IMR-90 (cell line): ENCODE results near the gene PTCHD4. TPM values are rescaled to one million over a fixed set of nuclear protein-coding genes. Genes with fewer than 3 reads are reported as not detected.

Source experiments
- ATAC-seq: fragments of 200-7000 bp; cut with Tn5 transposase; 2 replicates; pipeline ENCODE4 v1.9.1; 2020; ENCODE audit warnings: low read depth, mild to moderate bottlenecking, moderate library complexity
- BruUV-seq: library from RNA; stranded (reverse); fragments of 400-500 nt; replicated peaks from 2 replicates; lab custom pipeline; 2021; lab: Mats Ljungman, UMichigan
- CTCF ChIA-PET: fragments of 300-600 bp; formaldehyde crosslinking; extraction: SDS; loops from one replicate; lab custom pipeline; 2021; ENCODE audit warnings: antibody characterized with exemption; lab: Yijun Ruan, JAX
- POLR2A ChIA-PET: fragments of 300-600 bp; sonication (Branson Sonifier 250); formaldehyde crosslinking; loops from one replicate; lab custom pipeline; 2022; ENCODE audit warnings: antibody characterized with exemption; ENCODE audit not compliant: unreplicated experiment; lab: Charles Lee
- DNase-seq: peaks from one replicate; pipeline ENCODE4 v3.0.0; 2013
- H2AFZ ChIP-seq: replicated peaks from 2 replicates; pipeline ENCODE3; 2013; ENCODE audit warnings: low read length, mild to moderate bottlenecking; ENCODE audit not compliant: poor library complexity
- H2AK5ac ChIP-seq: 2 replicates; pipeline ENCODE4 v1.6.1; 2013; ENCODE audit warnings: low read depth, low read length, inconsistent platforms
- H2AK9ac ChIP-seq: replicated peaks from 2 replicates; pipeline ENCODE3; 2013; ENCODE audit warnings: mild to moderate bottlenecking, low read depth, low read length, moderate library complexity; ENCODE audit not compliant: poor library complexity
- H2BK120ac ChIP-seq: 2 replicates; pipeline ENCODE4 v1.6.1; 2013; ENCODE audit warnings: low read depth, low read length, inconsistent platforms
- H2BK15ac ChIP-seq: 3 replicates; pipeline ENCODE4 v1.6.1; 2013; ENCODE audit warnings: low read depth, low read length, inconsistent platforms
- H2BK20ac ChIP-seq: 2 replicates; pipeline ENCODE4 v1.6.1; 2013; ENCODE audit warnings: low read depth, mild to moderate bottlenecking, inconsistent platforms, low read length, moderate library complexity
- H2BK5ac ChIP-seq: 2 replicates; pipeline ENCODE4 v1.6.1; 2013; ENCODE audit warnings: mild to moderate bottlenecking, low read depth, low read length, inconsistent platforms; ENCODE audit not compliant: poor library complexity, severe bottlenecking
- H3K14ac ChIP-seq: replicated peaks from 2 replicates; pipeline ENCODE4 v1.6.1; 2013; ENCODE audit warnings: low read depth, low read length, inconsistent platforms
- H3K18ac ChIP-seq: 2 replicates; pipeline ENCODE4 v1.6.1; 2013; ENCODE audit warnings: low read depth, low read length, control low read depth
- H3K23ac ChIP-seq: 2 replicates; pipeline ENCODE4 v1.6.1; 2013; ENCODE audit warnings: low read depth, low read length, inconsistent platforms
- H3K27ac ChIP-seq: 2 replicates; pipeline ENCODE4 v1.5.1; 2013; ENCODE audit warnings: mild to moderate bottlenecking, control low read depth, low read length; ENCODE audit not compliant: insufficient read depth
- H3K27me3 ChIP-seq: 2 replicates; pipeline ENCODE4 v1.6.1; 2013; ENCODE audit warnings: low read length; ENCODE audit not compliant: control insufficient read depth, insufficient read depth
- H3K36me3 ChIP-seq: 2 replicates; pipeline ENCODE4 v1.6.1; 2013; ENCODE audit warnings: low read length, mixed read lengths; ENCODE audit not compliant: control insufficient read depth, insufficient read depth
- H3K4ac ChIP-seq: 2 replicates; pipeline ENCODE4 v1.6.1; 2013; ENCODE audit warnings: low read depth, low read length, inconsistent platforms
- H3K4me1 ChIP-seq: 2 replicates; pipeline ENCODE4 v1.6.1; 2013; ENCODE audit warnings: low read length, mixed read lengths; ENCODE audit not compliant: control insufficient read depth, insufficient read depth
- H3K4me2 ChIP-seq: 2 replicates; pipeline ENCODE4 v1.6.1; 2013; ENCODE audit warnings: low read depth, mild to moderate bottlenecking, control low read depth, low read length, moderate library complexity
- H3K4me3 ChIP-seq: 2 replicates; pipeline ENCODE4 v1.5.1; 2013; ENCODE audit warnings: low read depth, mild to moderate bottlenecking, control low read depth, low read length, moderate library complexity; ENCODE audit not compliant: insufficient read depth
- H3K56ac ChIP-seq: 2 replicates; pipeline ENCODE4 v1.6.1; 2013; ENCODE audit warnings: low read length, inconsistent platforms; ENCODE audit not compliant: insufficient read depth; ENCODE audit errors: extremely low read depth
- H3K79me1 ChIP-seq, 2 experiments: 2 replicates each; pipeline ENCODE4 v1.6.1; 2013; ENCODE audit warnings: low read length in 2 of 2, inconsistent platforms in 1 of 2, low read depth in 1 of 2
- H3K9ac ChIP-seq: 2 replicates; pipeline ENCODE4 v1.6.1; 2013; ENCODE audit warnings: low read depth, low read length, control low read depth
- H3K9me1 ChIP-seq: 2 replicates; pipeline ENCODE4 v1.6.1; 2013; ENCODE audit warnings: low read length, inconsistent platforms; ENCODE audit not compliant: insufficient read depth
- H3K9me3 ChIP-seq: 2 replicates; pipeline ENCODE4 v1.6.1; 2013; ENCODE audit warnings: low read length; ENCODE audit not compliant: control insufficient read depth, insufficient read depth
- H4K20me1 ChIP-seq: 2 replicates; pipeline ENCODE4 v1.6.1; 2013; ENCODE audit warnings: low read length, inconsistent platforms; ENCODE audit not compliant: insufficient read depth
- H4K5ac ChIP-seq: 2 replicates; pipeline ENCODE4 v1.6.1; 2013; ENCODE audit warnings: mild to moderate bottlenecking, low read depth, low read length, control low read depth
- H4K8ac ChIP-seq, 2 experiments: 2 replicates each; pipeline ENCODE4 v1.6.1; 2013; ENCODE audit warnings: low read depth in 2 of 2, low read length in 2 of 2, control low read depth in 1 of 2, inconsistent platforms in 1 of 2
- H4K91ac ChIP-seq: 2 replicates; pipeline ENCODE4 v1.6.1; 2013; ENCODE audit warnings: low read depth, low read length, inconsistent platforms; ENCODE audit not compliant: insufficient read depth
- BHLHE40 ChIP-seq: fragments of 150-350 bp; IDR thresholded peaks from 2 replicates; pipeline ENCODE4 v1.6.1; 2016; ENCODE audit warnings: mild to moderate bottlenecking, low read depth, low read length
- CEBPB ChIP-seq: IDR thresholded peaks from 2 replicates; pipeline ENCODE4 v1.6.1; 2012; ENCODE audit warnings: low read depth, low read length, improper control_type of control experiment
- CHD1 ChIP-seq: IDR thresholded peaks from 2 replicates; pipeline ENCODE4 v1.6.1; 2012; ENCODE audit warnings: low read depth, low read length, improper control_type of control experiment
- FOS ChIP-seq: fragments of 150-350 bp; IDR thresholded peaks from 2 replicates; pipeline ENCODE4 v1.6.1; 2016; ENCODE audit warnings: low read depth, low read length
- MAFK ChIP-seq: IDR thresholded peaks from 2 replicates; pipeline ENCODE4 v1.6.1; 2012; ENCODE audit warnings: low read depth, low read length, improper control_type of control experiment
- MAZ ChIP-seq: IDR thresholded peaks from 2 replicates; pipeline ENCODE4 v1.6.1; 2012; ENCODE audit warnings: low read depth, mild to moderate bottlenecking, low read length, improper control_type of control experiment, moderate library complexity, borderline replicate concordance
- MXI1 ChIP-seq: IDR thresholded peaks from 2 replicates; pipeline ENCODE4 v1.6.1; 2012; ENCODE audit warnings: low read depth, mild to moderate bottlenecking, low read length, moderate library complexity, borderline replicate concordance
- NFE2L2 ChIP-seq: fragments of 150-350 bp; IDR thresholded peaks from 2 replicates; pipeline ENCODE4 v1.6.1; 2016; ENCODE audit warnings: low read depth, mild to moderate bottlenecking, low read length
- POLR2A ChIP-seq: IDR thresholded peaks from 2 replicates; pipeline ENCODE4 v1.6.1; 2012; ENCODE audit warnings: mild to moderate bottlenecking, low read depth, low read length
- RAD21 ChIP-seq: IDR thresholded peaks from 2 replicates; pipeline ENCODE4 v1.6.1; 2012; ENCODE audit warnings: low read length, improper control_type of control experiment
- RCOR1 ChIP-seq: IDR thresholded peaks from 2 replicates; pipeline ENCODE4 v1.6.1; 2012; ENCODE audit warnings: mild to moderate bottlenecking, low read length, improper control_type of control experiment; ENCODE audit not compliant: insufficient replicate concordance
- RFX5 ChIP-seq: IDR thresholded peaks from 2 replicates; pipeline ENCODE4 v1.8.0; 2012; ENCODE audit warnings: low read depth, mild to moderate bottlenecking, low read length, moderate library complexity
- SMC3 ChIP-seq: fragments of 150-350 bp; IDR thresholded peaks from 2 replicates; pipeline ENCODE4 v1.6.1; 2016; ENCODE audit warnings: low read depth, mild to moderate bottlenecking, antibody characterized with exemption, low read length, moderate library complexity
- WGBS, 2 experiments: methylation state at CpG; one replicate each; pipeline versions ENCODE4 v1.1.5 to v1.1.7; 2013; ENCODE audit warnings: missing lambda C conversion rate in 2 of 2; ENCODE audit not compliant: insufficient read length in 1 of 2; ENCODE audit errors: extremely low coverage in 2 of 2; 5-methylcytosine and 5-hydroxymethylcytosine counted together
- dilution Hi-C: fragments of 300-500 bp; cut with HindIII; formaldehyde crosslinking; loops from one replicate; pipeline ENCODE4 v1.14.3; 2018; ENCODE audit warnings: low sequenced_read_pairs; ENCODE audit not compliant: unreplicated experiment
- in situ Hi-C: fragments of 300-500 bp; cut with MboI; formaldehyde crosslinking; loops from 3 replicates; pipeline ENCODE4 v1.14.3; 2019; ENCODE audit warnings: low sequenced_read_pairs, inconsistent platforms, mixed read lengths
- intact Hi-C: fragments of 100-400 bp; cut with micrococcal nuclease; formaldehyde crosslinking; loops from 2 replicates; pipeline ENCODE4 v1.10.0; 2022
- polyA plus RNA-seq, 3 experiments: library from polyadenylated mRNA; depleted of rRNA; stranded (reverse); fragments of >200 nt; gene quantifications; 2 replicates each; pipeline ENCODE4 v1.2.3, GENCODE V29; 2012; ENCODE audit warnings: low replicate concordance in 1 of 3
- total RNA-seq: library from RNA; depleted of rRNA; stranded (reverse); fragments of >200 nt; gene quantifications from 2 replicates; pipeline ENCODE4 v1.2.3, GENCODE V29; 2012
- TF ChIP-seq, protein P1 (sequence below): fragments of 150-350 bp; IDR thresholded peaks from 2 replicates; pipeline ENCODE4 v1.6.1; 2016; ENCODE audit warnings: low read depth, mild to moderate bottlenecking, low read length, moderate library complexity, borderline replicate concordance
- TF ChIP-seq, protein P2 (sequence below): conservative IDR thresholded peaks from 2 replicates; pipeline ENCODE4 v1.5.1; 2012; ENCODE audit warnings: mild to moderate bottlenecking, low read depth, low read length, improper control_type of control experiment
- TF ChIP-seq, protein P3 (sequence below): fragments of 150-350 bp; IDR thresholded peaks from 2 replicates; pipeline ENCODE4 v1.6.1; 2017; ENCODE audit warnings: mild to moderate bottlenecking, antibody characterized with exemption, low read length, low read depth

PTCHD4 gene
- total and polyA plus RNA-seq, 2 of the 4 experiments (the other 2 are of a cell fraction) = 0.53 to 0.72 TPM

DNA sequence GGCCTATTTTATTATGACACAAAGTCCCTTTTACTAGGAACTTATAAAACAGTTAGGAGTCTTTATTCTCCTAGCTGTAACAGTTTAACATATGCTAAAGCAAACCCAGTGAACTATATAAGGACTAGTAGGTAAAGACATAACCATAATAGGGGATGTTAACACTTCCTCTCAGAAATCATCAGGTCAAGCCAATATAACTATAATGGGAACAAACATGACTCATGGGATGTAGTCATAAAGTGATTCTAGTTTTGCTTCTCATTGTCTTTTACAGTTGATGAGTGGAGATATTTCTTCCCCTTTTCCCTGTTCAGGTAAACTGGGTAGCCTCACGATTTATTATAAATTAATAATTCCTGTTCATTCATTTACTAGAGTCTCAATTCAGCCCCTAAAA lies 9.7 kb downstream of the PTCHD4 start:
- DNase-seq (no peak), ATAC-seq (no peak)
- no peak overlapping the region for H3K4me2 ChIP-seq
- POLR2A ChIA-PET = no interaction called here
- no TSS peak for BruUV-seq
- no peak overlapping the region for H3K23ac ChIP-seq
- no peaks in the 10 kb centered on the region for H3K36me3 ChIP-seq
- H2AFZ ChIP-seq = no peak overlapping the region
- H2BK120ac ChIP-seq = no peak overlapping the region
- intact Hi-C loops (no loop called here), dilution Hi-C loops (no loop called here), in situ Hi-C loops (no loop called here)
- no peak overlapping the region for H4K91ac ChIP-seq
- no CpG with 5 or more reads among the region's 1 CpG for WGBS, 2 experiments
- no peaks in the 10 kb centered on the region for H4K20me1 ChIP-seq
- no peak overlapping the region for H3K4ac ChIP-seq
- no peak overlapping the region for H2BK20ac ChIP-seq
- H4K5ac ChIP-seq = no peak overlapping the region
- H2AK9ac ChIP-seq = no peak overlapping the region
- H2BK15ac ChIP-seq = no peak overlapping the region
- H3K9me3 ChIP-seq = no peaks in the 10 kb centered on the region
- no peaks in the 10 kb centered on the region; the same call in 1 of the 2 replicates for H3K4me1 ChIP-seq
- no peak overlapping the region for H4K8ac ChIP-seq
- CTCF ChIA-PET = no interaction called here
- H2BK5ac ChIP-seq = no peak overlapping the region
- TF ChIP-seq, protein P1, sequence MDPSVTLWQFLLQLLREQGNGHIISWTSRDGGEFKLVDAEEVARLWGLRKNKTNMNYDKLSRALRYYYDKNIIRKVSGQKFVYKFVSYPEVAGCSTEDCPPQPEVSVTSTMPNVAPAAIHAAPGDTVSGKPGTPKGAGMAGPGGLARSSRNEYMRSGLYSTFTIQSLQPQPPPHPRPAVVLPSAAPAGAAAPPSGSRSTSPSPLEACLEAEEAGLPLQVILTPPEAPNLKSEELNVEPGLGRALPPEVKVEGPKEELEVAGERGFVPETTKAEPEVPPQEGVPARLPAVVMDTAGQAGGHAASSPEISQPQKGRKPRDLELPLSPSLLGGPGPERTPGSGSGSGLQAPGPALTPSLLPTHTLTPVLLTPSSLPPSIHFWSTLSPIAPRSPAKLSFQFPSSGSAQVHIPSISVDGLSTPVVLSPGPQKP = no peak
- TF ChIP-seq NFE2L2 = no peak
- TF ChIP-seq RFX5 = no peak
- no peak for TF ChIP-seq BHLHE40
- no peak for TF ChIP-seq MAZ
- TF ChIP-seq SMC3 = no peak
- TF ChIP-seq, protein P2, sequence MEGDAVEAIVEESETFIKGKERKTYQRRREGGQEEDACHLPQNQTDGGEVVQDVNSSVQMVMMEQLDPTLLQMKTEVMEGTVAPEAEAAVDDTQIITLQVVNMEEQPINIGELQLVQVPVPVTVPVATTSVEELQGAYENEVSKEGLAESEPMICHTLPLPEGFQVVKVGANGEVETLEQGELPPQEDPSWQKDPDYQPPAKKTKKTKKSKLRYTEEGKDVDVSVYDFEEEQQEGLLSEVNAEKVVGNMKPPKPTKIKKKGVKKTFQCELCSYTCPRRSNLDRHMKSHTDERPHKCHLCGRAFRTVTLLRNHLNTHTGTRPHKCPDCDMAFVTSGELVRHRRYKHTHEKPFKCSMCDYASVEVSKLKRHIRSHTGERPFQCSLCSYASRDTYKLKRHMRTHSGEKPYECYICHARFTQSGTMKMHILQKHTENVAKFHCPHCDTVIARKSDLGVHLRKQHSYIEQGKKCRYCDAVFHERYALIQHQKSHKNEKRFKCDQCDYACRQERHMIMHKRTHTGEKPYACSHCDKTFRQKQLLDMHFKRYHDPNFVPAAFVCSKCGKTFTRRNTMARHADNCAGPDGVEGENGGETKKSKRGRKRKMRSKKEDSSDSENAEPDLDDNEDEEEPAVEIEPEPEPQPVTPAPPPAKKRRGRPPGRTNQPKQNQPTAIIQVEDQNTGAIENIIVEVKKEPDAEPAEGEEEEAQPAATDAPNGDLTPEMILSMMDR = no peak
- no peak for TF ChIP-seq CHD1
- no peak for TF ChIP-seq RCOR1
- TF ChIP-seq, protein P3, sequence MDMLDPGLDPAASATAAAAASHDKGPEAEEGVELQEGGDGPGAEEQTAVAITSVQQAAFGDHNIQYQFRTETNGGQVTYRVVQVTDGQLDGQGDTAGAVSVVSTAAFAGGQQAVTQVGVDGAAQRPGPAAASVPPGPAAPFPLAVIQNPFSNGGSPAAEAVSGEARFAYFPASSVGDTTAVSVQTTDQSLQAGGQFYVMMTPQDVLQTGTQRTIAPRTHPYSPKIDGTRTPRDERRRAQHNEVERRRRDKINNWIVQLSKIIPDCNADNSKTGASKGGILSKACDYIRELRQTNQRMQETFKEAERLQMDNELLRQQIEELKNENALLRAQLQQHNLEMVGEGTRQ = no peak
- no peak for TF ChIP-seq CEBPB
- TF ChIP-seq FOS = no peak
- TF ChIP-seq RAD21 = no peak
- no peak for TF ChIP-seq POLR2A
- no peak for TF ChIP-seq MAFK
- no peak for TF ChIP-seq MXI1
- H3K56ac ChIP-seq = no peak overlapping the region
- no peaks in the 10 kb centered on the region for H3K9me1 ChIP-seq
- no peaks in the 10 kb centered on the region for H3K27me3 ChIP-seq
- no peaks in the 10 kb centered on the region for H3K79me1 ChIP-seq
- H3K9ac ChIP-seq = no peak overlapping the region
- no peak overlapping the region for H3K27ac ChIP-seq
- H3K18ac ChIP-seq = no peak overlapping the region
- no peak overlapping the region for H3K4me3 ChIP-seq
- H2AK5ac ChIP-seq = no peak overlapping the region
- H3K14ac ChIP-seq = no peak overlapping the region
